Measurements from ENCODE around the gene PLEKHM3.

DNA sequence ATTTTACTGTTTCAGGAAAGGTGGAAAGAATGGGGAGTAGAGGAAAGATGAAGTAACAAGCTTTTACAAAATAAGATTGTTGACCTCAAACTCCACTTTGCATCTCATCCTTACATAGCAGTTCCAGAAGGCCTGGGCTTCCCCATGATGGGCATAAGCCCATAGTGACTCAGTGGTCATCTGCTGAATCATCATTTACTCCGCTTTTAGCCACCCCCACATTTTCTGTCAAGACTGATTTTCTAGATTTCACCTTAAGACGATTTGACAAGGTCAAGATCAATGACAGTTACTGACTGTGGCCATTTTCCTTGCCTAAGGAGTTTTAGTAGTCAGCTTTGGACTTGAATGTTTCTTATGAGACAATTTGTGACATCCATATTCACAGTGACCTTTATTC lies 49.4 kb downstream of the PLEKHM3 start:
- TF ChIP-seq, protein P1, sequence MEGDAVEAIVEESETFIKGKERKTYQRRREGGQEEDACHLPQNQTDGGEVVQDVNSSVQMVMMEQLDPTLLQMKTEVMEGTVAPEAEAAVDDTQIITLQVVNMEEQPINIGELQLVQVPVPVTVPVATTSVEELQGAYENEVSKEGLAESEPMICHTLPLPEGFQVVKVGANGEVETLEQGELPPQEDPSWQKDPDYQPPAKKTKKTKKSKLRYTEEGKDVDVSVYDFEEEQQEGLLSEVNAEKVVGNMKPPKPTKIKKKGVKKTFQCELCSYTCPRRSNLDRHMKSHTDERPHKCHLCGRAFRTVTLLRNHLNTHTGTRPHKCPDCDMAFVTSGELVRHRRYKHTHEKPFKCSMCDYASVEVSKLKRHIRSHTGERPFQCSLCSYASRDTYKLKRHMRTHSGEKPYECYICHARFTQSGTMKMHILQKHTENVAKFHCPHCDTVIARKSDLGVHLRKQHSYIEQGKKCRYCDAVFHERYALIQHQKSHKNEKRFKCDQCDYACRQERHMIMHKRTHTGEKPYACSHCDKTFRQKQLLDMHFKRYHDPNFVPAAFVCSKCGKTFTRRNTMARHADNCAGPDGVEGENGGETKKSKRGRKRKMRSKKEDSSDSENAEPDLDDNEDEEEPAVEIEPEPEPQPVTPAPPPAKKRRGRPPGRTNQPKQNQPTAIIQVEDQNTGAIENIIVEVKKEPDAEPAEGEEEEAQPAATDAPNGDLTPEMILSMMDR (IDR thresholded peaks at IDR 0.05), result no peak
- TF ChIP-seq POLR2A (IDR thresholded peaks at IDR 0.05), result no peak

All from transverse colon (tissue), 3 donors.